ENCODE results near the gene PHACTR3. TPM values are rescaled to one million over a fixed set of nuclear protein-coding genes. Genes with fewer than 3 reads are reported as not detected.

The PHACTR3 gene
- total and polyA plus RNA-seq, 2 experiments from 2014 or later: 0.45 to 0.61 TPM

DNA sequence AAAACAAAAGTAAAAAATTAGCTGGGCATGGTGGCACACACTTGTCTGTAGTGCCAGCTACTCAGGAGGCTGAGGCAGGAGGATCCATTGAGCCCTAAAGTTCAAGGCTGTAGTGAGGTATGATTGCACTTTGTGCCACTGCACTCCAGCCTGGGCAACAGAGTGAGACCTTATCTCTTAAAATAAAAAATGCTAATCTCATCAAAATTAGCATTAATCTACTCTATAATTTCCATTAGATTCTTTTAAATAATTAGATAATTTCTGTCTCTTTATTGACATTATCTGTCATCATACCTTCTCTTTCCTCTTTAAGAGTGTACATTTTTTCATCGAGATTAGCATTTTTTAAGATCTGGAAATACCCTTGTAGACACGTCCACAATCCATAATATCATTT lies 48.0 kb downstream of the PHACTR3 start (continued):
- TF ChIP-seq, protein P1, sequence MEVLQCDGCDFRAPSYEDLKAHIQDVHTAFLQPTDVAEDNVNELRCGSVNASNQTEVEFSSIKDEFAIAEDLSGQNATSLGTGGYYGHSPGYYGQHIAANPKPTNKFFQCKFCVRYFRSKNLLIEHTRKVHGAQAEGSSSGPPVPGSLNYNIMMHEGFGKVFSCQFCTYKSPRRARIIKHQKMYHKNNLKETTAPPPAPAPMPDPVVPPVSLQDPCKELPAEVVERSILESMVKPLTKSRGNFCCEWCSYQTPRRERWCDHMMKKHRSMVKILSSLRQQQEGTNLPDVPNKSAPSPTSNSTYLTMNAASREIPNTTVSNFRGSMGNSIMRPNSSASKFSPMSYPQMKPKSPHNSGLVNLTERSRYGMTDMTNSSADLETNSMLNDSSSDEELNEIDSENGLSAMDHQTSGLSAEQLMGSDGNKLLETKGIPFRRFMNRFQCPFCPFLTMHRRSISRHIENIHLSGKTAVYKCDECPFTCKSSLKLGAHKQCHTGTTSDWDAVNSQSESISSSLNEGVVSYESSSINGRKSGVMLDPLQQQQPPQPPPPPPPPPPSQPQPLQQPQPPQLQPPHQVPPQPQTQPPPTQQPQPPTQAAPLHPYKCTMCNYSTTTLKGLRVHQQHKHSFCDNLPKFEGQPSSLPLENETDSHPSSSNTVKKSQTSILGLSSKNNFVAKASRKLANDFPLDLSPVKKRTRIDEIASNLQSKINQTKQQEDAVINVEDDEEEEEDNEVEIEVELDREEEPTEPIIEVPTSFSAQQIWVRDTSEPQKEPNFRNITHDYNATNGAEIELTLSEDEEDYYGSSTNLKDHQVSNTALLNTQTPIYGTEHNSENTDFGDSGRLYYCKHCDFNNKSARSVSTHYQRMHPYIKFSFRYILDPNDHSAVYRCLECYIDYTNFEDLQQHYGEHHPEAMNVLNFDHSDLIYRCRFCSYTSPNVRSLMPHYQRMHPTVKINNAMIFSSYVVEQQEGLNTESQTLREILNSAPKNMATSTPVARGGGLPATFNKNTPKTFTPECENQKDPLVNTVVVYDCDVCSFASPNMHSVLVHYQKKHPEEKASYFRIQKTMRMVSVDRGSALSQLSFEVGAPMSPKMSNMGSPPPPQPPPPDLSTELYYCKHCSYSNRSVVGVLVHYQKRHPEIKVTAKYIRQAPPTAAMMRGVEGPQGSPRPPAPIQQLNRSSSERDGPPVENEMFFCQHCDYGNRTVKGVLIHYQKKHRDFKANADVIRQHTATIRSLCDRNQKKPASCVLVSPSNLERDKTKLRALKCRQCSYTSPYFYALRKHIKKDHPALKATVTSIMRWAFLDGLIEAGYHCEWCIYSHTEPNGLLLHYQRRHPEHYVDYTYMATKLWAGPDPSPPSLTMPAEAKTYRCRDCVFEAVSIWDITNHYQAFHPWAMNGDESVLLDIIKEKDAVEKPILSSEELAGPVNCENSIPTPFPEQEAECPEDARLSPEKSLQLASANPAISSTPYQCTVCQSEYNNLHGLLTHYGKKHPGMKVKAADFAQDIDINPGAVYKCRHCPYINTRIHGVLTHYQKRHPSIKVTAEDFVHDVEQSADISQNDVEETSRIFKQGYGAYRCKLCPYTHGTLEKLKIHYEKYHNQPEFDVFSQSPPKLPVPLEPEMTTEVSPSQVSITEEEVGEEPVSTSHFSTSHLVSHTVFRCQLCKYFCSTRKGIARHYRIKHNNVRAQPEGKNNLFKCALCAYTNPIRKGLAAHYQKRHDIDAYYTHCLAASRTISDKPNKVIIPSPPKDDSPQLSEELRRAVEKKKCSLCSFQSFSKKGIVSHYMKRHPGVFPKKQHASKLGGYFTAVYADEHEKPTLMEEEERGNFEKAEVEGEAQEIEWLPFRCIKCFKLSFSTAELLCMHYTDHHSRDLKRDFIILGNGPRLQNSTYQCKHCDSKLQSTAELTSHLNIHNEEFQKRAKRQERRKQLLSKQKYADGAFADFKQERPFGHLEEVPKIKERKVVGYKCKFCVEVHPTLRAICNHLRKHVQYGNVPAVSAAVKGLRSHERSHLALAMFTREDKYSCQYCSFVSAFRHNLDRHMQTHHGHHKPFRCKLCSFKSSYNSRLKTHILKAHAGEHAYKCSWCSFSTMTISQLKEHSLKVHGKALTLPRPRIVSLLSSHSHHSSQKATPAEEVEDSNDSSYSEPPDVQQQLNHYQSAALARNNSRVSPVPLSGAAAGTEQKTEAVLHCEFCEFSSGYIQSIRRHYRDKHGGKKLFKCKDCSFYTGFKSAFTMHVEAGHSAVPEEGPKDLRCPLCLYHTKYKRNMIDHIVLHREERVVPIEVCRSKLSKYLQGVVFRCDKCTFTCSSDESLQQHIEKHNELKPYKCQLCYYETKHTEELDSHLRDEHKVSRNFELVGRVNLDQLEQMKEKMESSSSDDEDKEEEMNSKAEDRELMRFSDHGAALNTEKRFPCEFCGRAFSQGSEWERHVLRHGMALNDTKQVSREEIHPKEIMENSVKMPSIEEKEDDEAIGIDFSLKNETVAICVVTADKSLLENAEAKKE (CRISPR knock-in tag; IDR thresholded peaks at IDR 0.05): no peak
- TF ChIP-seq CREB1 (CRISPR knock-in tag; IDR thresholded peaks at IDR 0.05; ENCODE audit: low read depth) (no peak), JUNB (IDR thresholded peaks at IDR 0.05; ENCODE audit: unreplicated experiment) (no peak)

DNA sequence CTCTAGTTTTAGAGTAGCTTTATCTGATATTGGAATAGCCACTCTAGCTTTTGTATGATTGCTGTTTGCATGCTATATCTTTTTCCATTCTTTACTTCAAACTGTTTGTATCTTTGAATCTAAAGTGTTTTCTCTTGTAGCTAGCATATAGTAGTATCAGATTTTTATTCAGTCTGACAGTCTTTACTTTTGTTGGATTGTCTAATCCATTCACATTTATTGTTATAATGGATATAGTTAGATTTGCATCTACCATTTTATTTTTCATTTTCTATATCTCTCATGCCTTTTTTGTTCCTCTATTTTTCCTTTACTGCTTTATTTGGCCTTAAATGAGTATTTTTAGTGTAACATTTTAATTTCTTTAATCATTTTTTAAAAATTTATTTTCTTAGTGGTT lies 52.1 kb downstream of the PHACTR3 start:
- Histone ChIP-seq H3F3A (replicated peaks; ENCODE audit: low read depth) (no peaks in the 10 kb centered on the region), H3K4me3 (no peak overlapping the region), H3K4me2 (no peak overlapping the region), H3K4me1 (ENCODE audit: insufficient read depth) (no peaks in the 10 kb centered on the region), H3K27me3 (ENCODE audit: insufficient read depth) (no peaks in the 10 kb centered on the region; the same call in 1 of the 2 replicates), H3K9me2 (ENCODE audit: insufficient read depth) (no peaks in the 10 kb centered on the region), H4K20me1 (replicated peaks; ENCODE audit: insufficient read depth) (no peaks in the 10 kb centered on the region), H3K36me3 (ENCODE audit: insufficient read depth) (no peaks in the 10 kb centered on the region), H2AFZ (no peak overlapping the region), H3K79me2 (replicated peaks; ENCODE audit: insufficient read depth) (no peaks in the 10 kb centered on the region), H3K27ac (ENCODE audit: low read depth) (no peak overlapping the region)
- Mint-ChIP-seq H3K9me3 (peaks cover 36% of the 10 kb centered on the region), H3K4me3 (no peak overlapping the region), H3K27ac (no peak overlapping the region), H3K4me1 (no peaks in the 10 kb centered on the region), H3K36me3 (ENCODE audit: low read depth) (peaks cover 12% of the 10 kb centered on the region; the same call in 2 of the 3 replicates), H3K27me3 (ENCODE audit: insufficient read depth, low read depth, poor library complexity) (peaks cover 8% of the 10 kb centered on the region)
- ATAC-seq: no peak
- DNase-seq (ENCODE audit: low spot score): no peak
- TF ChIP-seq NANOG (IDR thresholded peaks at IDR 0.05; ENCODE audit: borderline replicate concordance): no peak
- no peak for TF ChIP-seq EZH2phosphoT487 (IDR thresholded peaks at IDR 0.05; ENCODE audit: unreplicated experiment)
- TF ChIP-seq POLR2AphosphoS5 (IDR thresholded peaks at IDR 0.05; ENCODE audit: low read depth): no peak
- no peak for TF ChIP-seq JUNB (IDR thresholded peaks at IDR 0.05; ENCODE audit: unreplicated experiment)
- TF ChIP-seq, protein P2, sequence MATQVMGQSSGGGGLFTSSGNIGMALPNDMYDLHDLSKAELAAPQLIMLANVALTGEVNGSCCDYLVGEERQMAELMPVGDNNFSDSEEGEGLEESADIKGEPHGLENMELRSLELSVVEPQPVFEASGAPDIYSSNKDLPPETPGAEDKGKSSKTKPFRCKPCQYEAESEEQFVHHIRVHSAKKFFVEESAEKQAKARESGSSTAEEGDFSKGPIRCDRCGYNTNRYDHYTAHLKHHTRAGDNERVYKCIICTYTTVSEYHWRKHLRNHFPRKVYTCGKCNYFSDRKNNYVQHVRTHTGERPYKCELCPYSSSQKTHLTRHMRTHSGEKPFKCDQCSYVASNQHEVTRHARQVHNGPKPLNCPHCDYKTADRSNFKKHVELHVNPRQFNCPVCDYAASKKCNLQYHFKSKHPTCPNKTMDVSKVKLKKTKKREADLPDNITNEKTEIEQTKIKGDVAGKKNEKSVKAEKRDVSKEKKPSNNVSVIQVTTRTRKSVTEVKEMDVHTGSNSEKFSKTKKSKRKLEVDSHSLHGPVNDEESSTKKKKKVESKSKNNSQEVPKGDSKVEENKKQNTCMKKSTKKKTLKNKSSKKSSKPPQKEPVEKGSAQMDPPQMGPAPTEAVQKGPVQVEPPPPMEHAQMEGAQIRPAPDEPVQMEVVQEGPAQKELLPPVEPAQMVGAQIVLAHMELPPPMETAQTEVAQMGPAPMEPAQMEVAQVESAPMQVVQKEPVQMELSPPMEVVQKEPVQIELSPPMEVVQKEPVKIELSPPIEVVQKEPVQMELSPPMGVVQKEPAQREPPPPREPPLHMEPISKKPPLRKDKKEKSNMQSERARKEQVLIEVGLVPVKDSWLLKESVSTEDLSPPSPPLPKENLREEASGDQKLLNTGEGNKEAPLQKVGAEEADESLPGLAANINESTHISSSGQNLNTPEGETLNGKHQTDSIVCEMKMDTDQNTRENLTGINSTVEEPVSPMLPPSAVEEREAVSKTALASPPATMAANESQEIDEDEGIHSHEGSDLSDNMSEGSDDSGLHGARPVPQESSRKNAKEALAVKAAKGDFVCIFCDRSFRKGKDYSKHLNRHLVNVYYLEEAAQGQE (IDR thresholded peaks at IDR 0.05; ENCODE audit: unreplicated experiment): no peak
- TF ChIP-seq ZNF114 (CRISPR knock-in tag; IDR thresholded peaks at IDR 0.05): no peak
- TF ChIP-seq STAT1 (IDR thresholded peaks at IDR 0.05; ENCODE audit: unreplicated experiment): no peak
- TF ChIP-seq, protein P3, sequence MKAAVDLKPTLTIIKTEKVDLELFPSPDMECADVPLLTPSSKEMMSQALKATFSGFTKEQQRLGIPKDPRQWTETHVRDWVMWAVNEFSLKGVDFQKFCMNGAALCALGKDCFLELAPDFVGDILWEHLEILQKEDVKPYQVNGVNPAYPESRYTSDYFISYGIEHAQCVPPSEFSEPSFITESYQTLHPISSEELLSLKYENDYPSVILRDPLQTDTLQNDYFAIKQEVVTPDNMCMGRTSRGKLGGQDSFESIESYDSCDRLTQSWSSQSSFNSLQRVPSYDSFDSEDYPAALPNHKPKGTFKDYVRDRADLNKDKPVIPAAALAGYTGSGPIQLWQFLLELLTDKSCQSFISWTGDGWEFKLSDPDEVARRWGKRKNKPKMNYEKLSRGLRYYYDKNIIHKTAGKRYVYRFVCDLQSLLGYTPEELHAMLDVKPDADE (IDR thresholded peaks at IDR 0.05): no peak
- TF ChIP-seq CREB1 (CRISPR knock-in tag; IDR thresholded peaks at IDR 0.05; ENCODE audit: low read depth): no peak
- TF ChIP-seq, protein P4, sequence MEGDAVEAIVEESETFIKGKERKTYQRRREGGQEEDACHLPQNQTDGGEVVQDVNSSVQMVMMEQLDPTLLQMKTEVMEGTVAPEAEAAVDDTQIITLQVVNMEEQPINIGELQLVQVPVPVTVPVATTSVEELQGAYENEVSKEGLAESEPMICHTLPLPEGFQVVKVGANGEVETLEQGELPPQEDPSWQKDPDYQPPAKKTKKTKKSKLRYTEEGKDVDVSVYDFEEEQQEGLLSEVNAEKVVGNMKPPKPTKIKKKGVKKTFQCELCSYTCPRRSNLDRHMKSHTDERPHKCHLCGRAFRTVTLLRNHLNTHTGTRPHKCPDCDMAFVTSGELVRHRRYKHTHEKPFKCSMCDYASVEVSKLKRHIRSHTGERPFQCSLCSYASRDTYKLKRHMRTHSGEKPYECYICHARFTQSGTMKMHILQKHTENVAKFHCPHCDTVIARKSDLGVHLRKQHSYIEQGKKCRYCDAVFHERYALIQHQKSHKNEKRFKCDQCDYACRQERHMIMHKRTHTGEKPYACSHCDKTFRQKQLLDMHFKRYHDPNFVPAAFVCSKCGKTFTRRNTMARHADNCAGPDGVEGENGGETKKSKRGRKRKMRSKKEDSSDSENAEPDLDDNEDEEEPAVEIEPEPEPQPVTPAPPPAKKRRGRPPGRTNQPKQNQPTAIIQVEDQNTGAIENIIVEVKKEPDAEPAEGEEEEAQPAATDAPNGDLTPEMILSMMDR (conservative IDR thresholded peaks at IDR 0.05; ENCODE audit: low read depth in 2 of 2): no peak
- TF ChIP-seq ZNF331 (CRISPR knock-in tag; IDR thresholded peaks at IDR 0.05; ENCODE audit: low read depth): no peak
